ENCODE results near the gene NCOA6. TPM values are rescaled to one million over a fixed set of nuclear protein-coding genes. Genes with fewer than 3 reads are reported as not detected.

Gene NCOA6
- total RNA-seq, 1 donor from 2014 or later: 79.5 TPM

DNA sequence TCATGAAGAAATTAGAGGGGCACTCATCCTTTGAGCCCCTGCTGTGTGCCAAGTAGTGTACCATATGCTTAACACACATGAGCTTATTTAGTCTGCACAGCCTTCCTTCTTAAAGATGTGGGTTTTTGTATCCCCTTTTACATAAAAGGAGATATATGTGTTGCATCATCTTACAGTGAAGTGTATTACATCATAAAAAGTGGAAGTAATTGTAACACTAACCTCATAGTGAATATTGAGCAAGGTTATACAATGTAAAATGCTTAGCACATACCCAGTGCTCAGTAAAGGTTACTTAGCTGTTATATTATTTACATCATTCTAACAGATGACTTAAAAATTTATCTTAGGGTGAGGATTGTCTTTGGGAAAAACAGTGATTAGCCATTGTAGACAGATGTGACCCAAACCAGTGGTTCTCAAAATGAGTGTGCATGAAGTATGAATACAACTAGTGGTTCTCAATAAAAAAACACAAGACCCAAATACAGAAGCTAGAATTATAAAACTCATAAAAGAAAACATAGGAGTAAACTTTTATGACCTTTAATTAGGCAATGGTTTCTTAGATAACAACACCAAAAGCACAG is 144.8 kb downstream of the NCOA6 start:
- TF ChIP-seq, protein P1, sequence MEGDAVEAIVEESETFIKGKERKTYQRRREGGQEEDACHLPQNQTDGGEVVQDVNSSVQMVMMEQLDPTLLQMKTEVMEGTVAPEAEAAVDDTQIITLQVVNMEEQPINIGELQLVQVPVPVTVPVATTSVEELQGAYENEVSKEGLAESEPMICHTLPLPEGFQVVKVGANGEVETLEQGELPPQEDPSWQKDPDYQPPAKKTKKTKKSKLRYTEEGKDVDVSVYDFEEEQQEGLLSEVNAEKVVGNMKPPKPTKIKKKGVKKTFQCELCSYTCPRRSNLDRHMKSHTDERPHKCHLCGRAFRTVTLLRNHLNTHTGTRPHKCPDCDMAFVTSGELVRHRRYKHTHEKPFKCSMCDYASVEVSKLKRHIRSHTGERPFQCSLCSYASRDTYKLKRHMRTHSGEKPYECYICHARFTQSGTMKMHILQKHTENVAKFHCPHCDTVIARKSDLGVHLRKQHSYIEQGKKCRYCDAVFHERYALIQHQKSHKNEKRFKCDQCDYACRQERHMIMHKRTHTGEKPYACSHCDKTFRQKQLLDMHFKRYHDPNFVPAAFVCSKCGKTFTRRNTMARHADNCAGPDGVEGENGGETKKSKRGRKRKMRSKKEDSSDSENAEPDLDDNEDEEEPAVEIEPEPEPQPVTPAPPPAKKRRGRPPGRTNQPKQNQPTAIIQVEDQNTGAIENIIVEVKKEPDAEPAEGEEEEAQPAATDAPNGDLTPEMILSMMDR (conservative IDR thresholded peaks at IDR 0.05): no peak
- no peaks in the 10 kb centered on the region for H3K27me3 Mint-ChIP-seq (ENCODE audit: low read depth)
- H3K4me1 Mint-ChIP-seq: peaks cover 10% of the 10 kb centered on the region
- no peaks in the 10 kb centered on the region for H3K9me3 Mint-ChIP-seq
- no peak for DNase-seq (ENCODE audit: low read depth, low spot score)
- peak overlapping the region; percentile 86 for H3K4me3 Mint-ChIP-seq
- no peak overlapping the region for H3K27ac Mint-ChIP-seq (ENCODE audit: unreplicated experiment)
- no peaks in the 10 kb centered on the region for H3K36me3 Mint-ChIP-seq (ENCODE audit: low read depth)

DNA sequence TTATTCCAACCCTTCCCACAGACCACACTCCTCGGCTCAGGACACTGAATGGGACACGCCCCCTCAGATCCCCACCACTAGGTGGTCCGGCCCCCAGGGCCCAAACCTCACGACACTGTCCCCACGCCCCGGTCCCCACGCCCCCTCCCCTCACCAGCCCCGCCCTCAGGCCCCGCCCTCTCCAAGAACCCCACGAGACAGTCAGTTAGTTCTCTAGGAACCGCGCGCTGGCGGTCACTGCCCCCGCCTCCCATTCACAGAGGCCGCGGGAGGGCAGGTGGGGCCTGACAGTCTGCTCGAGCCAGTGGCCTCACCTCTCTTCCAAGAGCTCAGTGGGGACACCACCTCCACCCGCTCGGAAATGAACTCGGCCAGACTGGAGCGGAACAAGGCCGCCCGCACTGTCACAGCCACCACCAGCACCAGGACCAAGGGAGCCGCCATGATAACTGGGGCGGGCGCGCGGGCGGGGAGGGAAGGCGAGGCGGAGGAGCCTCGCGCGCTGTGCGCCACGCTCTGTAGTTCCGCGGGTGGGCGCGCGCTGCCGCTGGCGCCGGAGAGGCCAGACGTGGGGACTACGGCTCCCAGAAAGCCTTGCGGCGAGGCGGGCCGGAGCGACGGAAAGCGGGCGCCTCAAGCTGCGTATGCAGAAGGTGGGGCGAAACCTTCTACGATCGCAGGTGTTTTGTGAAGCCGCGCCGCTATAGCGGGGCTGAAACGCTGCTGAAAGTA is 148.6 kb downstream of the NCOA6 start, which contains the start of gene PIGU:
PIGU (minus strand) TSS at position 451 of the 732 bp plus-strand sequence; CDS start at position 444, 7 bp downstream.
- Mint-ChIP-seq H3K9me3 (no peaks in the 10 kb centered on the region), H3K27me3 (ENCODE audit: low read depth) (no peaks in the 10 kb centered on the region), H3K4me3 (peak within 1 kb of the TSS; percentile 93), H3K27ac (ENCODE audit: unreplicated experiment) (peak within 1 kb of the TSS; percentile 98), H3K36me3 (ENCODE audit: low read depth) (no peaks in the 10 kb centered on the region), H3K4me1 (peaks cover 16% of the 10 kb centered on the region)
- TF ChIP-seq, protein P1 (conservative IDR thresholded peaks at IDR 0.05): peak; percentile 15
- peak; percentile 96 for DNase-seq (ENCODE audit: low read depth, low spot score)

DNA sequence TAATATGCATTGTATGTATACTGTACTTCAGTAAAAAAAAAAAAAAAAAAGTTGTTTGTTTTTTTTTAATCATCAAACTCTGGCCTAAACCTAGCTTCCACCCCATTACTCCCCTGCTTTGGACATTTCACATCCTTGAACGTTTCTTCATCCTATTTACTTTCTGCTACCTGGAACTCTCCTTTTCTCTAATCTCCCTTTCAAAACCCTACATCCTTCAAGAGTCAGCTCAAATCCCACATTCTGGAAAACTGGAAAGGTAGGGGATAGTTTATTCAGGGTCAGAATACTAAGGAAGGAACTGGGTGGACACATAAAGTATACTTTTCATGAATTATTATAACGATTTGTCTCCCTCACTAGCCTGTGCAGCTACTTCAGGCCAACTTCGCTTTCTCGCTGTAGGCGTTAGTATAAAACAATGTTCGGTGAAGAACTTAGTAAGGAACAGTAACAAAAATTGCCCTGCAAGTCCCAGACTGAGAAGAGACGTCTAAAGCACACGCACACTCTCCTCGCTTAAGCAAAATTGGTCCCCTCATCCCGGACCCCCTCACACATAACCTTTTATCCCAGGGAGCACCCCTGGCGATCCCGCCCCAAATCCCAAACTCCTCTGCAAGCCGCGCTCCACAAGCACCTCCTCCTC is 149.3 kb downstream of the NCOA6 start:
- Mint-ChIP-seq H3K27ac (ENCODE audit: unreplicated experiment) (peak overlapping the region; percentile 1), H3K4me1 (peaks cover 16% of the 10 kb centered on the region), H3K9me3 (no peaks in the 10 kb centered on the region), H3K4me3 (peak overlapping the region; percentile 93), H3K27me3 (ENCODE audit: low read depth) (no peaks in the 10 kb centered on the region), H3K36me3 (ENCODE audit: low read depth) (no peaks in the 10 kb centered on the region)
- DNase-seq (ENCODE audit: low read depth, low spot score): no peak
- TF ChIP-seq, protein P1 (conservative IDR thresholded peaks at IDR 0.05): no peak

DNA sequence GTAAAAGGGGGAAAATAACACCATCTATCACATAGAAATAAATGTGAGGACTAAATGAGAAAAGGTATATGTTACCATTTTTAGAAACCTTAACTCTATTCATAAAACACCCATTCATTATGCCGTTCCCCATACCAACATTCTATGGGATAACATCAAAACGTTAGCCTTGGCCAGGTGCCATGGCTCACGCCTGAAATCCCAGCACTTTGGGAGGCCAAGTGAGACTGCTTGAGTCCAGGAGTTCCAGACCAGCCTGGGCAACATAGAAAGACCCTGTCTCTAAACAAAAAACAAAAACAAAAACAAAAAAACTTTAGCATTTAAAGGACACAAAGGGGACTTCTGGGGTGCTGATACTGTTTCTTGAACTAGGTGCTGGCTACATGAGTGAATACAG is 149.9 kb downstream of the NCOA6 start:
- no peak overlapping the region for H3K27ac Mint-ChIP-seq (ENCODE audit: unreplicated experiment)
- H3K4me3 Mint-ChIP-seq: peak overlapping the region; percentile 93
- DNase-seq (ENCODE audit: low read depth, low spot score): no peak
- H3K4me1 Mint-ChIP-seq: peaks cover 16% of the 10 kb centered on the region
- H3K36me3 Mint-ChIP-seq (ENCODE audit: low read depth): no peaks in the 10 kb centered on the region
- TF ChIP-seq, protein P1 (conservative IDR thresholded peaks at IDR 0.05): no peak
- H3K9me3 Mint-ChIP-seq: no peaks in the 10 kb centered on the region
- no peaks in the 10 kb centered on the region for H3K27me3 Mint-ChIP-seq (ENCODE audit: low read depth)

DNA sequence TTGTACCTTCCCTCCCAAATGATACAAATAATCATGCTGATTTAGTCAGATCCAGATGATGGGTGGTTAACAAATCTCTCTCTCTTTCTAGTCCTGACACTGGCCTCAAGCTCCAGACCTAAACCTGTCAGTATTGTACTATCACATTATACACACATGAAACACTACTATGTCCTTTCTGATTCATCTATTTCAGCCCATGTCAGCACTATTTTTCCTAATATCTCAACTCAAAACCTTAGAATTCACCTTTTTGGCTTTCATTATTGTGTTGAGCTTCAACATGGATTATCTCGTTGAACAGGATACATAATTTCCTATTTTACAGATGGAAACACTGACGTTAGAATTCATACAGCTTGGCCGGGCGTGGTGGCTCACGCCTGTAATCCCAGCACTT is 152.0 kb downstream of the NCOA6 start:
- H3K27me3 Mint-ChIP-seq (ENCODE audit: low read depth): no peaks in the 10 kb centered on the region
- peaks cover 16% of the 10 kb centered on the region for H3K4me1 Mint-ChIP-seq
- no peak for DNase-seq (ENCODE audit: low read depth, low spot score)
- no peak overlapping the region for H3K27ac Mint-ChIP-seq (ENCODE audit: unreplicated experiment)
- peaks cover 4% of the 10 kb centered on the region for H3K36me3 Mint-ChIP-seq (ENCODE audit: low read depth)
- H3K9me3 Mint-ChIP-seq: peaks cover 3% of the 10 kb centered on the region
- TF ChIP-seq, protein P1 (conservative IDR thresholded peaks at IDR 0.05): no peak
- no peak overlapping the region for H3K4me3 Mint-ChIP-seq
